Upper lobe of left lung (tissue), 4 donors: ENCODE data around the gene CALCR.

Source experiments
- CTCF ChIP-seq, 6 experiments: fragments of 450-650 bp in 4 of 6; fragments of 200-600 bp in 2 of 6; sonication (generic) in 2 of 6; IDR thresholded peaks; one replicate each; pipeline ENCODE4 v1.5.1; 2016 to 2019; ENCODE audit warnings: antibody characterized with exemption in 6 of 6
- EP300 ChIP-seq, 4 donors: sonication (generic); formaldehyde crosslinking; IDR thresholded peaks; one replicate each; pipeline ENCODE4 v1.5.1; 2017; ENCODE audit warnings: antibody characterized with exemption in 4 of 4, control low read depth in 2 of 4
- POLR2A ChIP-seq, 4 donors: fragments of 450-650 bp; IDR thresholded peaks; one replicate each; pipeline ENCODE4 v1.5.1; 2016 to 2017; ENCODE audit warnings: antibody characterized with exemption in 4 of 4, mild to moderate bottlenecking in 2 of 4
- POLR2AphosphoS5 ChIP-seq, 2 donors: sonication (generic); formaldehyde crosslinking; IDR thresholded peaks; one replicate each; pipeline ENCODE4 v1.5.1; 2017; ENCODE audit warnings: antibody characterized with exemption in 2 of 2

- no peak for TF ChIP-seq POLR2AphosphoS5 (IDR thresholded peaks at IDR 0.05)
- TF ChIP-seq CTCF (IDR thresholded peaks at IDR 0.05) = no peak
- no peak for TF ChIP-seq POLR2A (IDR thresholded peaks at IDR 0.05)
- no peak for TF ChIP-seq EP300 (IDR thresholded peaks at IDR 0.05)
Measured at GRCh38 chr7:93601363-93601762, 26.8 kb upstream of the CALCR start.
